Body of pancreas (tissue), 4 donors: ENCODE measurements around the gene ERC2. TPM values are rescaled to one million over a fixed set of nuclear protein-coding genes. Genes with fewer than 3 reads are reported as not detected.
"Not testable (repeated sequence)": the region's sequence is repeated elsewhere in the genome, so short reads cannot be mapped to it uniquely, and the experiment has no call there.

Source experiments
- ATAC-seq: fragments of 150-250 bp; one replicate; pipeline ENCODE4 v1.9.1; 2016
- DNase-seq, 4 donors: peaks; one replicate each; pipeline ENCODE4 v3.0.0-alpha.2; 2019
- H3K27ac ChIP-seq, 4 donors: fragments of 200-600 bp; sonication (generic); 1 replicate in 3 of 4; 2 replicates in 1 of 4; pipeline versions ENCODE4 v1.5.1 to v1.6.1; 2016 to 2019; ENCODE audit warnings: mild to moderate bottlenecking in 1 of 4, mixed read lengths in 1 of 4, moderate library complexity in 1 of 4
- H3K27me3 ChIP-seq, 2 donors: fragments of 200-600 bp; sonication (generic); one replicate each; pipeline ENCODE4 v1.6.0; 2016; ENCODE audit warnings: mild to moderate bottlenecking in 1 of 2
- H3K36me3 ChIP-seq, 2 donors: fragments of 200-600 bp; sonication (generic); replicated peaks in 1 of 2; 2 replicates each; pipeline ENCODE4 v1.5.1; 2016; ENCODE audit warnings: low read depth in 2 of 2; ENCODE audit not compliant: insufficient read depth in 1 of 2
- H3K4me1 ChIP-seq: fragments of 200-600 bp; sonication (generic); one replicate; pipeline ENCODE4 v1.6.0; 2016
- H3K4me3 ChIP-seq, 2 donors: fragments of 200-600 bp; sonication (generic); 1 replicate in 1 of 2; 2 replicates in 1 of 2; pipeline ENCODE4 v1.5.1; 2016 to 2019
- H3K9me3 ChIP-seq, 3 donors: fragments of 200-600 bp; sonication (generic); 1 replicate in 2 of 3; 2 replicates in 1 of 3; pipeline ENCODE4 v1.5.1; 2016
- CTCF ChIP-seq, 7 experiments: fragments of 450-650 bp in 4 of 7; fragments of 200-600 bp in 3 of 7; sonication (generic) in 3 of 7; IDR thresholded peaks; one replicate each; pipeline ENCODE4 v1.5.1; 2016 to 2019; ENCODE audit warnings: antibody characterized with exemption in 7 of 7
- POLR2A ChIP-seq, 3 donors: fragments of 450-650 bp; IDR thresholded peaks; one replicate each; pipeline ENCODE4 v1.6.1; 2016; ENCODE audit warnings: antibody characterized with exemption in 3 of 3, mild to moderate bottlenecking in 2 of 3
- WGBS, 2 donors: methylation state at CpG; one replicate each; pipeline ENCODE4 v1.1.5; 2017; 5-methylcytosine and 5-hydroxymethylcytosine counted together
- intact Hi-C: fragments of 100-400 bp; cut with DNase I; formaldehyde crosslinking; loops from one replicate; pipeline ENCODE4 v1.15.1; 2023
- total RNA-seq, 2 donors: library from RNA; depleted of rRNA; stranded (reverse); fragments of >200 nt; gene quantifications; one replicate each; pipeline ENCODE4 v1.1.0, GENCODE V29; 2016

The ERC2 gene
- total RNA-seq, 2 donors from 2014 or later, result 4.0 to 4.7 TPM

GRCh38 chr3:56269755-56270535 is 198.3 kb downstream of the ERC2 start:
- 51 to 60% methylated on average over 4 of the region's 4 CpGs for WGBS, 2 donors
- no peak for ATAC-seq
- no peaks in the 10 kb centered on the region for H3K9me3 ChIP-seq
- no peaks in the 10 kb centered on the region for H3K36me3 ChIP-seq
- DNase-seq, result no peak
- no peak overlapping the region for H3K27ac ChIP-seq
- no peak for TF ChIP-seq POLR2A (IDR thresholded peaks at IDR 0.05)
- TF ChIP-seq CTCF (IDR thresholded peaks at IDR 0.05), result no peak
- intact Hi-C loops, result no loop called here
- H3K27me3 ChIP-seq, result no peaks in the 10 kb centered on the region
- H3K4me3 ChIP-seq, result no peak overlapping the region
- no peaks in the 10 kb centered on the region for H3K4me1 ChIP-seq

- intact Hi-C loops, result no loop called here
- Histone ChIP-seq H3K4me3 (no peak overlapping the region), H3K27me3 (no peaks in the 10 kb centered on the region), H3K27ac (no peak overlapping the region), H3K4me1 (no peaks in the 10 kb centered on the region), H3K36me3 (no peaks in the 10 kb centered on the region), H3K9me3 (no peaks in the 10 kb centered on the region)
- WGBS, 2 donors, result 86 to 92% methylated on average over 4 of the region's 4 CpGs
- TF ChIP-seq POLR2A (IDR thresholded peaks at IDR 0.05), result no peak
- TF ChIP-seq CTCF (IDR thresholded peaks at IDR 0.05), result no peak
- ATAC-seq (no peak), DNase-seq (no peak)
These were observed 199.5 kb downstream of the ERC2 start for GRCh38 chr3:56268616-56269383.

GRCh38 chr3:56261852-56262251 is 206.4 kb downstream of the ERC2 start:
- H3K9me3 ChIP-seq, H3K36me3 ChIP-seq, H3K27ac ChIP-seq, intact Hi-C loops, ATAC-seq, H3K27me3 ChIP-seq, H3K4me1 ChIP-seq, DNase-seq, H3K4me3 ChIP-seq: not testable (repeated sequence)
- 42 to 62% methylated on average over 2 of the region's 2 CpGs for WGBS, 2 donors

- H3K36me3 ChIP-seq, result no peaks in the 10 kb centered on the region
- DNase-seq (no peak), ATAC-seq (no peak)
- H3K27me3 ChIP-seq, result no peaks in the 10 kb centered on the region
- 88 to 89% methylated on average over 5 of the region's 5 CpGs for WGBS, 2 donors
- TF ChIP-seq POLR2A (IDR thresholded peaks at IDR 0.05) (no peak), CTCF (IDR thresholded peaks at IDR 0.05) (no peak)
- H3K9me3 ChIP-seq, result peaks cover 0 to 4% (median 0%) of the 10 kb centered on the region in 3 donors
- H3K27ac ChIP-seq, result no peak overlapping the region
- H3K4me3 ChIP-seq, result no peak overlapping the region
- intact Hi-C loops, result no loop called here
- no peaks in the 10 kb centered on the region for H3K4me1 ChIP-seq
These were observed 208.0 kb downstream of the ERC2 start for GRCh38 chr3:56260262-56260661.

- intact Hi-C loops, result no loop called here
- DNase-seq (no peak), ATAC-seq (no peak)
- H3K36me3 ChIP-seq, result no peaks in the 10 kb centered on the region
- H3K27me3 ChIP-seq, result no peaks in the 10 kb centered on the region
- TF ChIP-seq POLR2A (IDR thresholded peaks at IDR 0.05) (no peak), CTCF (IDR thresholded peaks at IDR 0.05) (no peak)
- H3K27ac ChIP-seq, result no peak overlapping the region
- no peak overlapping the region for H3K4me3 ChIP-seq
- H3K9me3 ChIP-seq, result peaks cover 0 to 4% (median 0%) of the 10 kb centered on the region in 3 donors
- 79 to 86% methylated on average over 2 of the region's 2 CpGs for WGBS, 2 donors
- no peaks in the 10 kb centered on the region for H3K4me1 ChIP-seq
These were observed 210.4 kb downstream of the ERC2 start for GRCh38 chr3:56257826-56258225.
